GM21390 (cell line): ENCODE results near the gene MXI1.
"Not testable (repeated sequence)": the region's sequence is repeated elsewhere in the genome, so short reads cannot be mapped to it uniquely, and the experiment has no call there.

Source experiments
- ATAC-seq: cut with Tn5 transposase; IDR thresholded peaks from one replicate; pipeline ENCODE4 v1.9.1; 2021; ENCODE audit not compliant: unreplicated experiment

Gene MXI1

GRCh38 chr10:110233846-110234245 lies 26.4 kb downstream of the MXI1 start:
- ATAC-seq = no peak

DNA sequence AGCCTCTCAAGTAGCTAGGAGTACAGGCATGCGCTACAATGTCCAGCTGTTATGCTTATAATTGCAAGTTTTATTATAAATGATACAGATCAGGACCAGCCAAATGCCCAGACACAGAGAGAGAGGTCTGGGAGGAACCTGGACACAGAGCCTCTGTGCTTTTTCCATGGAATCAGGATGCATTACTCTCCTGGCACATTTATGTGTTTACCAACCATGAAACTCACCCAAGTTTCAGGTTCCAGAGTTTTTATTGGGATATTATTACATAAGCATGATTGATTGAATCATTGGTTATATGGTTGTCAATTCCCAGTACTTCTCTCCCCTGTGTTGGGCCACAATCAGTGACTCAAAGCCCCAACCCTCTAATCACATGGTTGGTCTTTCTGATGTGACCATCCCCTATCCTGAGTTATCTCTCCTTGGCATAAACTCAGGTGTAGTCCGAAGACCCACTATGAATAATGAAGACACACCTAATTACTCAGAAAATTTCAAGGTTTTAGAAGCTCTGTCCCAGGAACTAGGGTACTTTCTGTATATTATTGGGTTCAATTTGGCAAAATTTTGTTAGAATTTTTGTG lies 30.6 kb downstream of the MXI1 start:
- ATAC-seq = no peak

DNA sequence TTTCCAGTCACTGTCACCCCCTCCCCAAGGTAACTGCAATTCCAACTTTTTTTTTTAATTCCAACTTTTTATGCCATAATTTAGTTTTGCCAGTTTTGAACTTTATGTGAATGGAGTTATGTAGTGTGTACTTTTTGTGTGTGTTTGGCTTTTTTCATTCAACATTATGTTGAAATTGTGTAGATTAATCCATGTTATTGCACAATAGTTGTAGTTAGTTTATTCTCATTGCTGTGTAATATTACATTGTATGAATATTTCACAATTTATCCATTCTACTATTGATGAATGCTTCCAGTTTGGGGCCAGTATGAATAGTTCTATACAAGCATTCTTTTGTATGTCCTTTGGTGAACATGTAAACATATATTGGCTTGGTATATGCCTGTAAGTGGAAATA lies 32.5 kb downstream of the MXI1 start:
- ATAC-seq = no peak

- ATAC-seq = peak; percentile 67
These were observed 34.0 kb downstream of the MXI1 start for GRCh38 chr10:110241407-110241806.

DNA sequence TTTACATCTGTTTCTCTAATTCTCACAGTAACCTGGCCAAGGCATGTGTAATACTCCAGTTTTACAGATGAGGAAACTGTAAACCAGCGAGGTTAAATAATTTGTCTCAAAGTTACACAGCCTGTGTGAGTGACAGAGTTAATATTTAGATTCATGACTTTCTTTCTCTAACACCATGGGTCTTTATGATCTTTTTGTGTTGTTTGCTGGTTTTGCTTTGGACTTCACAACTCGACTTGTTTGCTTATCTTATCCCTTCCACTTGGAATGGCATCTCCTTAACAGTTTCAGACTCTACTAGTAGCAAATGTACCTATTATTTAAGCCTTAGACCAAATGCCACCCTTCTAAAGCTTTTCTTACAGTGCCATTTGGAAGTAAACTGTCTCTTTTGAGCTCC lies 34.4 kb downstream of the MXI1 start:
- ATAC-seq = no peak

DNA sequence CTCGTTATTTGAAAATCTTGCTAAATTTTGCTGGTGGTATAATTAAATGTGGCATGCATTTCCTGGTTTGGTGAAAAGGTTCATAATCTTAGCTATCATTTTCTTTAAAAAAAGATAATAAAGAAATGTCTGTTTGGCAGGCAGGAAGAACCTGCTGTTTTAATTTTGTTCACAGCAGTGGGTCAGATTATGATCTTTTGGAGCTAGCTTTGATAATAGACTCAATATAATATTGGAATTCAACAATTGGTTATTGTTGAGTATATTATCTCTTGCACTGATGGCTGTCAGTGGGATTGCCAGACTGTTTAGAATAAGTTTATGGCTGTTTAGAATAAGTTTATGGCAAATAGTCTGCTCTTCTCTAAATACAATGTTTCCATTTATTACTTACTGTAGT lies 35.1 kb downstream of the MXI1 start:
- ATAC-seq = no peak

- ATAC-seq = no peak
These were observed 37.1 kb downstream of the MXI1 start for GRCh38 chr10:110244550-110244949.

- ATAC-seq = not testable (repeated sequence)
These were observed 40.4 kb downstream of the MXI1 start for GRCh38 chr10:110247833-110248232.

GRCh38 chr10:110249489-110249888 lies 42.1 kb downstream of the MXI1 start:
- ATAC-seq = peak; percentile 70

DNA sequence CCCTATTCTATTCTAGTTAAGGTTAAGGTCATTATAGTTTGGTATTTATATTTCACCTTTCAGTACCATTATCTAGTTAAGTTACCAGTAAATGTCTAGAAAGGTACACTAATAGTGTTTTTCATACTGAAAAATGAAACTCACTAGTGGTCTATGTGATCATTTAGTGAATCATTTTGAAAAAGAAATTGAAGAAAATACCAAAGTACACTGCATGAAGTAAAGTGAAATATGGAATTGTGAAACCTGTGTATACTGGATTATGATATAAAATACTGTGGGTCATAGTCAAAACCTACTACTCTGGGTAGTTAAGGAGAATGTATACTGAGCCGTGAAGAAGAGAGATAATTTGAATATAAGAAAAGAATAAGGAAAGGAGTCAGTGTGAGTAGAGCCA lies 44.0 kb downstream of the MXI1 start:
- ATAC-seq = peak; percentile 84

DNA sequence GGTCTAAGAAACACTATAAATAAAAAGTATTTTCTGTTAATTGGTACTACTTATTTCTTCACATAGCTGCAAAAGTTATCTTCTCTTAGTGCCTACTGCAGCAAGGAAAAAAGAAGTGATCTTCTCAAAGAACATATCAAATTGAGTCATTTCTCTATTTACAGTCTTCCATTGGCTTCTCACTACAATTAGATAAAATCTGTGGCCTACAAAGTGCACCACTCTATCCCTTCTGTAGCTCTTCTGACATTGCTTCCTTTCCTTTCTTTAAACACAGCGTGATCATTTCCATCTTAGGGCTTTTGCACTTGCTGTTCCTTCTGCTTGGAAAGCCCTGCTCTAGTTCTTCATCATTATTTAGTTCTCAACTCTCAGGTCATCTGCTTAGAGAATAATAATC lies 44.7 kb downstream of the MXI1 start:
- ATAC-seq = no peak

- no peak for ATAC-seq
These were observed 47.1 kb downstream of the MXI1 start for GRCh38 chr10:110254467-110254866.

GRCh38 chr10:110258542-110258941 lies 51.1 kb downstream of the MXI1 start:
- no peak for ATAC-seq

DNA sequence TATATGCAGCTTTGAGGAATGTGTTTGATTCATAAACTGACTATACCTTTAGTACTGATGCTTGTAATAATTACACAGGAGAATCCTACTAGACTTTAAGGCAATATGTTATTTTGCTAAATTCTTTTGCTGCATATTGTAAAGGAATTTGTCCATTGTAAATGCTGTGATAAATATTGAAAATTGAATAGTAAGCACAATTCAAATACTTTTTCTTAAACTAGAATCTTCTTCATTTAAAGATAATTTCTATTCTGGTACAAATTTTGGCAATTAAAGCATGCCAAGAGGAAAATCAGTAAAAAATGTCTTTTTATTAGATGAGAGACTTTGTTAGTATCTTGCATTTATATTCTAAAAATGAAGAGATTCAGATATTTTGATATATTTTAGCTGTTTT lies 51.9 kb downstream of the MXI1 start:
- ATAC-seq = no peak

DNA sequence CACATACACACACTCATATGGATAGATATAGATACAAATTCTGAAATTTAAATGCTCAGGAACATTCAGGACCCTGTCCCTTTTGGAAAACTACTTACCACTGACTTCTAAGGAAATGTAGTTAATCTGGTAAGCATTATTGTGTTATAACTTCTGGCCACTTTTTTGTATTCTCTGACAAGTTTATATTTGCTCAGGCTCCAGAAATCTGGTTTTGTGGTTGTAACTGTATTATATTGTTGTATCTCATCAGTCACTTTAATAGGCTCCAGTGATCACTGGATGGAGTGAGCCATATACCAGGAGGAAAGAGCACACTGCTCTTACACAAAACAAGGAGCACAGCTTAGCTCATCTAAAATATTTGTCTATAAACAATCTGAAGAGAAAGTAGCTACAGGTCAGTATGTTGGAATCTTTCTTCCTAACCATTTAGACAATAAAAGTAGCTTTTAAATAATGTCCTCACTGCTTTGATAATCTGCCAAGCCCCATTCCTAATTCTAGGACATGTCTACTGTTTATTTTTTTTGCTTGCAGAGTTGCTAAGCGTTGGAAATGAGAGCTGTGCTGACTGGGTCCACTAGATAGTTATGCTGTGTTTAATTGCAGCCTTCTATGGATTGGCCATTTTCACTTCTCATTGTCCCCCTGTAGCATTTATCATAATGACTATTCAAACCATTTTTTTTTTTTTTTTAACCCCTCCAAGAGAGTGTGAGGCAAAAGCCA lies 53.5 kb downstream of the MXI1 start:
- ATAC-seq = no peak

DNA sequence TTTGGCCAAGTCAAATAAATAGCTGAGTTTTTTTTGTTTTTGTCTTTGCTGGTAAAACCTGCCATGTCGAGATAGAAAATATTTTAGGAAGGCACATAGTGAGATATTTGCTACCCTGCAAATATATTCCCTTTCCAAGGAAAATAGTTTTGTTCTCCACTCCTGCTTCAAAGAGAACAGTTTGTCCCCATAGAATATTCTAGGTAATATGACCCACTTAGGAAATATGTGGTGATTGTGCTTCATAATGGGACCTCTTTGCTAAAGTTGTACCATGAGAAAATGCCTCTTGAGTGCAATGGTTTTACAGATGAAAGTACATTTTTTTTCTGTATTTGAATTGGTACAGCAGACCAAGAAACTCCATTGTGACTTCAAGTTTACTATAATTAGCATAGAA lies 55.8 kb downstream of the MXI1 start:
- no peak for ATAC-seq

DNA sequence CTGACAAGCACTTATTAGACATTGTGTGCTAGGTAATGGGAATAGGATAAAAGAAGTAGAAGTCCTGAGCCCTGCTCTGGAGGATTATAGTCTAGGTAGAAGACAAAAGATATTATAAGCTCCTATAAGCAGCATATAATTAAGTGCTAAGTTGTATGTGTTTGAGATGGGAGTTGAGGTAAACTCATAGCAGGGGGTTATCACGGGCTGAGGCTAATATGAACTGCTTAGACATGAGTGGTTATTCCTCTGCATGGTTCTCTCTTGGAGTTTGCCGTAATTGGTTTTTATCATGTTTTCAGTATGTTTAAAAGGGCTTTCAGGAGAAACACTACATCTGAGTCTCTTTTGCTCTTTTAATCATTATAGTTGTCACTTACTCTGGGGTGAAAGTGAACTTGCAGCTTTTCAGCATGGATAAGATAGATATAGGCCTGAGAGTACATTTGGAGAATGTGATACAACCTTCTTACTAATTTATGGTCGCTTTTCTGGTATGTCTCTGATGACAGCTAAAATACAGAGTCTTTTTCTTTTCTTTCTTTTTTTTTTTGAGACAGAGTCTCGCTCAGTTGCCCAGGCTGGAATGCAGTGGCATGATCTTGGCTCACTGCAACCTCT lies 58.3 kb downstream of the MXI1 start:
- ATAC-seq = no peak

- ATAC-seq = no peak
These were observed 59.9 kb downstream of the MXI1 start for GRCh38 chr10:110267276-110267675.

GRCh38 chr10:110268442-110268841 lies 61.0 kb downstream of the MXI1 start:
- peak; percentile 53 for ATAC-seq

GRCh38 chr10:110268971-110269370 lies 61.6 kb downstream of the MXI1 start:
- no peak for ATAC-seq

DNA sequence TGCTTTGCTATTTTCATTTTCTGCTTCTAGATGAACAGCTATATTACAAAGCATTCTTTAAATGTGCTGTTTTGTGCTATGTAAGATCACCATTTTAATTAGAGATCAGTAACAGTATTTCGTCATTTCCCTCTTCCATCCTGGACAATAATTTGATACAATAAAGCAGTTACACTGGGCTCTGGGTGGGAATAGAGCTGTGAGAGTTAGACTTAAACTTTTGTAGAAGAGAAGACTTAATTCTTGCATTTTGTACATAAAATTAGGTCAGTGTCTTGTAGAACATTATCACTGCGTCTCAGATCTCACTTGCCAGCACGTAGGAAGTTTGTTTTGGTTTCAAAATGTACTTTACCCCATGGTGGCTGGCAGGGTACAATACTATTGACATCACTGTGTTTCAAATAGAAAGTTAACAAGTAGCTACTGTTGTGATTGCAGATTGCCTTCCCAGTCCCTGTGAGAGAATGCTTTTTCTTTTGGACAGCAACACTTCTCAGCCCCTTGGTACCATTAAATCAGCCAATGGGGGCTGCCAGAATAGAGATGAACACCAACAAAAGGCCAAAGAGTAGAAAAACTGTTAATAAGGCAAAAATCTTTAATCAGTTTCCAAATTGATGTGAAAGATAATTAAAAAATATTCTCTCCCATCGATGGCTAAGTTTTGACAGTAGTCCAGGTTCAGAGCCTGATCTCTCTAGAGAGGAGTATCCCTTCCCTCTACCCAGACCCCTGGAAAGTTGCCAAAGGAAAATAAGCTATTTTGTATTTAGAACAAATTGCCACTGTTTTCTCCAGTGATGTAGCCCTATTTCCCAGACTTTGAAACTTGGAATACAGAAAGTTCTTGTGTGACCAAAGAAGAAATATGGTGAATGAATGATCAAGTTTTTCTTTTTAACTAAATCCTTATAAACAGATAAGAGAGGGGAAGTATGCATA lies 62.2 kb downstream of the MXI1 start:
- ATAC-seq = peak; percentile 60
